ENCODE data around the gene FBXW8. TPM values are rescaled to one million over a fixed set of nuclear protein-coding genes. Genes with fewer than 3 reads are reported as not detected.

FBXW8 gene
- total RNA-seq, 1 experiment from 2014 or later: 15.3 TPM

- no peak for TF ChIP-seq CTCF (conservative IDR thresholded peaks at IDR 0.05)
- Histone ChIP-seq H2BK20ac (ENCODE audit: low read depth, low read length, poor library complexity, severe bottlenecking) (no peak overlapping the region), H3T11ph (ENCODE audit: low read length) (no peak overlapping the region), H3K23ac (ENCODE audit: insufficient read length, low read depth, low read length) (no peak overlapping the region), H3K9me3 (ENCODE audit: control insufficient read depth, low read depth, low read length) (no peaks in the 10 kb centered on the region), H3K18ac (ENCODE audit: insufficient read length, low read depth, low read length) (no peak overlapping the region), H2AFZ (ENCODE audit: low read length) (no peak overlapping the region), H3K79me1 (ENCODE audit: insufficient read depth, low read depth, low read length, poor library complexity, severe bottlenecking) (no peaks in the 10 kb centered on the region), H2BK120ac (ENCODE audit: low read depth, low read length, poor library complexity, severe bottlenecking) (no peak overlapping the region), H4K20me1 (ENCODE audit: control insufficient read depth, insufficient read depth, insufficient read length) (no peaks in the 10 kb centered on the region), H3K27me3 (ENCODE audit: insufficient read depth, low read length) (peaks cover 47% of the 10 kb centered on the region), H3K4me2 (ENCODE audit: insufficient read depth, insufficient read length, low read length) (peak overlapping the region; percentile 59), H2AK5ac (ENCODE audit: insufficient read length, low read length) (no peak overlapping the region), H3K27ac (ENCODE audit: insufficient read length, low read depth, low read length) (no peak overlapping the region), H3K23me2 (ENCODE audit: insufficient read length, low read depth, low read length, poor library complexity, severe bottlenecking) (peaks cover 22% of the 10 kb centered on the region), H3K4me1 (ENCODE audit: insufficient read depth, low read length) (0 out of 2 replicates have a peak, but pooled peaks cover under 1% of the 10 kb centered on the region), H2BK15ac (ENCODE audit: low read depth, low read length) (no peak overlapping the region), H2BK12ac (ENCODE audit: insufficient read length, low read depth, low read length) (no peak overlapping the region), H3K9ac (ENCODE audit: extremely low read depth, insufficient read length, low read length) (no peak overlapping the region), H4K8ac (replicated peaks; ENCODE audit: insufficient read length, low read depth, low read length) (no peak overlapping the region), H3K14ac (ENCODE audit: insufficient read depth, low read length) (no peak overlapping the region), H2BK5ac (ENCODE audit: insufficient read length, low read length) (no peak overlapping the region), H3K79me2 (ENCODE audit: insufficient read depth, low read length) (no peaks in the 10 kb centered on the region), H3K4ac (ENCODE audit: low read depth, low read length) (no peak overlapping the region), H3K56ac (ENCODE audit: insufficient read length, low read depth, low read length) (no peak overlapping the region), H4K91ac (ENCODE audit: insufficient read length, low read depth, low read length) (no peak overlapping the region), H4K5ac (ENCODE audit: insufficient read length, low read depth, low read length) (no peak overlapping the region)
- peaks cover 3 to 7% (median 4%) of the 10 kb centered on the region in 3 experiments; a peak in 3 of 7 replicates for H3K36me3 Mint-ChIP-seq (ENCODE audit: insufficient read depth in 1 of 3, low read depth in 3 of 3)
- peaks cover 96% of the 10 kb centered on the region for H3K27me3 Mint-ChIP-seq (ENCODE audit: low read depth)
- DNase-seq: peak; percentile 64
- no CpG with 5 or more reads among the region's 55 CpGs for WGBS (ENCODE audit: extremely low coverage, insufficient read length, low lambda C conversion rate)
- H3K4me1 Mint-ChIP-seq: peaks cover 52 to 60% of the 10 kb centered on the region in 2 experiments
- peaks cover 3 to 4% of the 10 kb centered on the region in 2 experiments; a peak in 3 of 5 replicates for H3K9me3 Mint-ChIP-seq
- peak overlapping the region; percentile 73 to 85 for H3K4me3 Mint-ChIP-seq
- no peak overlapping the region; a peak in 1 of 7 replicates for H3K27ac Mint-ChIP-seq
Observed at GRCh38 chr12:116878567-116879508, 31.9 kb upstream of the FBXW8 start.
